ELF-1 (cell line): ENCODE results near the gene PPP4R3A.
"Not testable (repeated sequence)": the region's sequence is repeated elsewhere in the genome, so short reads cannot be mapped to it uniquely, and the experiment has no call there.

ENCODE experiments used
- DNase-seq: peaks from one replicate; pipeline ENCODE4 v3.0.0-alpha.2; 2016; ENCODE audit warnings: low read depth, low spot score

PPP4R3A gene

DNA sequence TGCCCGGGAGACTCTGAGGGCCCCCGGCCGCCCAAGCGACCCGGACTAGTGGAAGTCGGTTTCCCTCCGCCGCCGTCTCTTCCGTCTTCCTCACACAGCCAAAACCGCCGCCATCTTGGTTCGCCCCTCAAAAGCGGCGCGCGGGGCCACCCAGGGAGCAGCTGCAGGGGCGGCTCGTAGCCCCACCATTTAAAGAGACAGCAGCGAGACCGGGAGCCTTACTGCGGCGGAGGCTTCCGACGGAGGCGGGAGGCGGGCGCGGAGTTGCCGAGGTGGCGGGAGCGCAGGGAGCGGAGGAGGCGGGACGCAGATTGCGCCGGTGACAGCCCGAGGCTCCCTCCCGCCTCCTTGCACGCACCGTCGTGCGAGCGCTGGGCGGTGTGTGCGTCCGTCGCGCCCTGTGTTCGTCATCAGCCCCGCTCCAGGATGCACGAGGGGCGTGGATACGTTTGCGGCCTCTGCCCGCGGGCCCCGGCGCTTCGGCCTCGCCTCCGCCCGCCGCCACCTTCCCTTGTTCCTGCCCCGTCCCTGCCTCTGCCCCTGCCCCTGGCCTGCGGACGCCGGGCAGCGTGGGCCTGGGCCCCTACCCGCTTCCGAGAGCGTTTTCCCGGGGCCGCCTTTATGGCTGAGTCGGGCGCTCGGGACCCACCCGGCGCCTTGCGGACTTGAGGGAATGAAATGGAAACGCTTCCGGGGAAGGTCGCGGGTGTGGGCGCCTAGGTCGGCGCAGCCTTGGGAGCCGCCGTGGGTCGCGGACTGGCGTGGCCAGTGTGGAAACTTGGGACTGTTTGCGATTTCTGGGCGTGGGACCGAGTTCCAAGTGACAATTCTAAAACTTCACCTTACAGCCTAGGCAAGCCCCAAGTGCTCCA lies at the start of gene PPP4R3A:
Gene PPP4R3A, minus strand, starts transcription at position 140 of the 872 bp plus-strand sequence. CDS start 663 bp downstream, outside the sequence.
- peak; percentile 97 for DNase-seq

DNA sequence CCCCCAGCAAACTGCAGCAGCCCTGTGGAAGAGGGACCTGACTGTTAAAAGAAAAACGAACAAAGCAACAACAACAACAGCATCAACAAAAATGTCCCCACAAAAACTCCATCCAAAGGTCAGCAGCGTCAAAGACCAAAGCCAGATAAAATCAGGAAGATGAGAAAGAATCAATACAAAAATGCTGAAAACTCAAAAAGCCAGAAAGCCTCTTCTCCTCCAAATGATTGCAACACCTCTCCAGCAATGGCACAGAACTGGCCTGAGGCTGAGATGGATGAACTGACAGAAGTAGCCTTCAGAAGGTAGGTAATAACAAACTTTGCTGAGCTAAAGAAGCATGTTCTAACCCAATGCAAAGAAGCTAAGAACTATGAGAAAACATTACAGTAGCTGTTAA lies 45.4 kb upstream of the PPP4R3A start:
- no peak for DNase-seq

- DNase-seq = peak; percentile 51
Measured at GRCh38 chr14:91554535-91555332, 44.6 kb upstream of the PPP4R3A start.

- no peak for DNase-seq
Measured at GRCh38 chr14:91548108-91548507, 38.0 kb upstream of the PPP4R3A start.

GRCh38 chr14:91545946-91546716 lies 36.0 kb upstream of the PPP4R3A start:
- DNase-seq = no peak

GRCh38 chr14:91545204-91545603 lies 35.1 kb upstream of the PPP4R3A start:
- DNase-seq = no peak

DNA sequence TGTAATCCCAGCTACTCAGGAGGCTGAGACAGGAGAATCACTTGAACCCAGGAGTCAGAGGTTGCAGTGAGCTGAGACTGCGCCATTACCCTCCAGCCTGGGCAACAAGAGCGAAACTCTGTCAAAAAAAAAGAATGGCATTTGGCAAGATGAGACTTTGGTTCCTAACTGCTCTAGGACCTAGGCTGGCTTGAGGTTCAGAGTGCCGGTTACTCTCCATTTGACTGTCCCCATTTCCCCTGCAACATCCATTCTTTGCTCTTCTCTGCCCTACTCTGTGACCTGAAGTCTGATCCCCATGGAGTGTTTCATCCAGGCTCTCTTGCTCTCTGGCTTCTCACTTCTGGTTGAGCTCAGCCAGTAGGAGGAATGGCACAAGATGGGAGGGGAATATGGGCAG lies 26.2 kb upstream of the PPP4R3A start:
- DNase-seq = no peak

DNA sequence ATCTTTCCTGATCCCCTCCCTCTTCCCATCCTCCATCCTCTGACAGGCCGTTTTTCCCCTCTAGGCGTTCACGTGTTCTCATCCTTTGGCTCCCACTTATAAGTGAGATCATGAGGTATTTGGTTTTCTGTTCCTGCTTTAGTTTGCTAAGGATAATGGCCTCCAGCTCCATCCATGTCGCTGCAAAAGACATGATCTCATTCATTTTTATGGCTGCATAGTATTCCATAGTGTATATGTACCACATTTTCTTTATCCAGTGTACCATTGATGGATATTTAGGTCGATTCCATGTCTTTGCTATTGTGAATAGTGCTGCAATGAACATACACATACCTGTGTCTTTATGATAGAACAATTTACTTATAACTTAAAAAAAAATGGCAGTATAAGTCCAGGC lies 23.9 kb upstream of the PPP4R3A start:
- not testable (repeated sequence) for DNase-seq

- no peak for DNase-seq
Measured at GRCh38 chr14:91533623-91534022, 23.5 kb upstream of the PPP4R3A start.

DNA sequence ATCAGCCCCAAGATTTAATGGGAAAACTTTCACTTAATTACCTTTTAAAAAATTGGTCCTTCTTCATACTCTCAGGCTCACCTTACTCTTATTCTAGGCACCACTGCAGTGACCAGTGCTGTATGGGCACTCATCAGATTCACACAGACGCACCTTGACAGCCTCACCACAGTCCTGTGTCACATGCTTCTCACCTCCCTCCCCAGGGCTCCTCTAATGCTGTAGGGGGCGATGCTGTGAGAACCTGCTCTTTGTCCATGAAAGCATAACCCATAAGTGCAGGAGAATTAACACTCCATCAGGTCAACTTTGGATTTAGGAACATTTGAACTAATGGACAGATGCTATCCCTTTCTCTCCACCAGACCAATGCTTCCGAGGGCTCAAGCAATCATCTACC lies 13.9 kb upstream of the PPP4R3A start:
- no peak for DNase-seq

DNA sequence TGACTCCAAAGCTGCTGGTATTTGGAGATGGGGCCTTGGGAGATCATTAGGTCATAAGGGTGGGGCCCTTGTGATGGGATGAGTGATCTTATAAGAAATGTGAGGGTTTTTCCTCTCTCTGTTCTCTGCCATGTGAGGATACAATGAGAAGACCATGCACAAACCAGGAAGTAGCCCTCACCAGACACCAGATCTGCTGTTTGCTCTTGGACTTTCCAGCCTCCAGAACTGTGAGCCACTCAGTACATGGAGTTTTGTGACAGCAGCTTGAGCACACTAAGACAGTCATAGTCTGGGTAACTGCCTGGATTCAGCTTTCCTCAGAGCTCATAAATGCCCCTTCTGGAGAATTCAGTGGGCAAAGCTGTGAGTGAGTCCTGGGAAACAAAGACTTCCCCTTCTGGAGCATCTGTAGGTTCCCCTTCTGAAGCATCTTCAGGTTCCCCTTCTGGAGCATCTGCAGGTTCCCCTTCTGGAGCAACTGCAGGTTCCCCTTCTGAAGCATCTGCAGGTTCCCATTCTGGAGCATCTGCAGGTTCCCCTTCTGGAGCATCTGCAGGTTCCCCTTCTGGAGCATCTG lies 11.0 kb upstream of the PPP4R3A start:
- no peak for DNase-seq

- no peak for DNase-seq
Measured at GRCh38 chr14:91520138-91520537, 10.0 kb upstream of the PPP4R3A start.

DNA sequence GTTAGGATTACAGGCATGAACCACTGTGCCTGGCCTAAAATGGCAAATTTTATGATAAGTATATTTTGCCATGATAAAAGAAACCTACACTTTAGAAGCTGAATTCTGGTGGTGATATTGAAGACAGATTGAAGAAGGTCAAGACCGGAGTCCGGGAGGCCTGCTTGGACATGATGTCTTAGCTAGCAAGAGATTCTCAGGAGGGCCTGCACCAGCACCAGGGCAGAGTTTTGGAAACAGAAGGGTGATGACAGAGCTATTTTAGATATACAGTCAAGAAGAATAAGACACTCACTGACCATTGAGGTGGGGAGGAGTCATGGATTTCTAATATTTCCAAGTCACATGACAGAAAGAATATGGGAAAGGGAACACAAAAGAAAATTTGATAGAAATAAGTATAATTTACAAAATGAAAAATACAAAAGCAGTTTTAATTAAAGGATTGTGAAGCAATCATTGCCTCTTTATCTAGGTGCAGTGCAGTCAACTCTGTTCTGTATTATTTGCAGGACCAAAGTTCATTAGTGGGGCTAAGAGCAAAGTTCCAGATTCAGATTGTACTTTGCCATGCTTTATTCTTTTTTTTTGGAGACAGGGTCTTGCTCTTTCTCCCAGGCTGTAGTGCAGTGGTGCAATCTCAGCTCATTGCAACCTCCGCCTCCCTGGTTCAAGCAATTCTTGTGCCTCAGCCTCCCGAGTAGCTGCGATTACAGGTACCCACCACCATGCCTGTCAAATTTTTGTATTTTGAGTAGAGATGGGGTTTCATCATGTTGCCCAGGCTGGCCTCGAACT lies 9.3 kb upstream of the PPP4R3A start:
- no peak for DNase-seq

DNA sequence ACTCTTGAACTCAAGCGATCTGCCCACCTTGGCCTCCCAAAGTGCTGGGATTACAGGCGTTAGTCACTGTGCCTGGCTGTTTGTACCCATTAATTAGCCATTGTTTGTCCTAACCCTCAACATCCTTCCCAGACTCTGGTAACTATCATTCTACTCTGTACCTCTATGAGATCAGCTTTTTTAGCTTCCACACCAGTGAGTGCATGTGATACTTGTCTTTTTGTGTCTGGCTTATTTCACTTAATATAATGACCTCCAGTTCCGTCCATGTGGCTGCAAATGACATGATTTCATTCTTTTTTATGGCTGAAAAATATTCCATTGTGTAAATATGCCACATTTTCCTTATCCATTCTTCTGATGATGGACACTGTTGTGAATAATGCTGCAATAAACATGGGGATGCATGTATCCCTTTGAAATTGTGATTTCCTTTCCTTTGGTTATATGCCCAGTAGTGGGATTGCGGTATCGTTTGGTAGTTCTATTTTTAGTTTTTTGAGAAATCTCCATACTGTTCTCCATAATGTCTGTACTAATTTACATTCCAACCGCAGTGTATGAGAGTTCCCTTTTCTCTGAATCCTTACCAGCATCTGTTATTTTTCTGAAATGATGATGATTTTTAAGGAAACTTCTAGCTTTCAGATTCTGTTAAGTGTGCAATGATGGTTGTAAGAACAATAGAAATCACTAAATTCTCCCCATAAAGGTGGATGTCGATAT lies 6.7 kb upstream of the PPP4R3A start:
- DNase-seq = no peak

DNA sequence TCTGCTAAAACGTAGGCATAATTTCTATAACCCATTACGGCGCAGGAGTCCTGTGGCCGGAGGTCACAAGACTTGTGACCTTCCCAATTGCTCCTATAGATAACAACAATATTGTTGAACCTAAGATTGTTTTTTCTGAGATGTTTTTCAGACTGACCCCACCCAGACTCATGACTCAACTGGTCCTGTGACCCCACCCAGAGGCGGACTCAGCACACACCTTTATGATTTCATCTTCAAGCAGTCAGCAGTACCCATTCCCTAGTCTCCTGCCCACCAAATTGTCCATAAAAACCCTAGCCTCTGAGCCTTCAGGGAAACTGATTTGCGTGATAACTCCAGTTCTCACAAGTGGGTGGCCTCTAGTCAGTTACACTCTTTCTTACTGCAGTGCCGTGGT lies 5.9 kb upstream of the PPP4R3A start:
- no peak for DNase-seq

GRCh38 chr14:91511043-91511383 lies 903 bp upstream of the PPP4R3A start:
- DNase-seq = no peak

GRCh38 chr14:91509878-91510170 lies 286 bp downstream of the PPP4R3A start:
- no peak for DNase-seq

DNA sequence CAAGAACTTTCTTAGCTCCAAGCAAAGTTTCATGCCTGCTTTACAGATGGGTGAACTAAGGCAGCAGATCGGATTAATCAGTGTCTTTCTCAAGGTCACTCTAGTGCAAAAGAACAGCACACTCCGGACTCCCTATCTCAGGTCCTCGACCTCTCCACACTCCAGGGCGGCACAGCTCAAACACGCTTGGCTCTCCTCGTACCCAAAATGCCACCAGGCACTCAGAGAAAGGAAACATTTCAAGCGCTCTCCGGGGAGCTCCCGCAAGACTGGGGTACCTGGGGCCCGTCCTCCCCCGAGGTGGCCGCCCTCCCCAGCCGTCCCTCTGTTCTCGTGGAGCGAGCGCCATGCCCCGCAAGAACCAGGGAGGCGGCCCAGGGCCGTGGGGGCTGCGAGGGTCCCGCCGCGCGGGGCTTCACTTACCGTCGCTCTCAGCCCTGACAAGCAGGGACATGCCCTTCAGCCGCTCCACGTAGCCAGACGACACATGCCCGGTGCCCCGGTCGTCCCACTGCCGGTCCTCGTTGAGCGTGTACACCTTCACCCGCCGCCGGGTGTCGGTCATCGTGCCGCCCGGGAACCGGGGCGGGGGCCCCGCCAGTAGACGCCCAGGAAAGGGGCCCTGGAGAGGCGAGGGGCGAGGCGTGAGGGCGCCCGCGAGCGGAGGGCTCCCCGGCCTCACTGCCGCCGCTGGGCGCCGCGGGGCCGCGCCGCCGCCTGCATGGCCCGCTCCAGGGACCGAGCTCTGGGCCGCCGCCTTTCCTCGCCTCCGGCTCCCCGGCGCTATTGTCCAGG lies 830 bp downstream of the PPP4R3A start:
- DNase-seq = peak; percentile 49

GRCh38 chr14:91508105-91508504 lies 2.0 kb downstream of the PPP4R3A start:
- DNase-seq = no peak

DNA sequence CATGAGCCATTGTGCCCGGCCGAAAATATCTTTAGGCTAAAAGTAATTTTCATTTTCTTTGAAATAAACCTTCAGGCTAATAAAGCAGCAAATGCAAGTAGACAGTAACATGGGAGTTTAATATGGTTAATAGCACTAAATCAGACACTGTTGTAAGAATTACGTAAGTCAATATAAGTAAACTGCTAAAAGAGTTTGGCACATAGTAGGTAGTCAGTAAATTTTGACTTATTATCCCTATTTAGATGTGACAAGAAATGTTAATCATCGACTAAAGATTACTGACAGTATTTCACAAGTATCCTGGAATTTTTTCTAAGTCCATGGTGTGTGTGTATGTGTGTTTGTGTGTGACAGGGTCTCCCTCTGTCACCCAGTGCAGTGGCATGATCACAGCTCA lies 3.9 kb downstream of the PPP4R3A start:
- no peak for DNase-seq
